GM12878 (cell line): ENCODE results near the gene BARHL1.

Experiments used
- BRCA1 ChIP-seq: IDR thresholded peaks from 2 replicates; pipeline ENCODE4 v1.6.1; 2011; ENCODE audit warnings: low read depth, low read length, improper control_type of control experiment
- EED ChIP-seq: sonication (generic); IDR thresholded peaks from 2 replicates; pipeline ENCODE4 v1.6.1; 2016; ENCODE audit warnings: antibody characterized with exemption, low read depth
- MEF2A ChIP-seq: IDR thresholded peaks from 2 replicates; pipeline ENCODE4 v1.6.1; 2011; ENCODE audit warnings: low read depth, mild to moderate bottlenecking, low read length, moderate library complexity; ENCODE audit not compliant: insufficient read depth
- POLR2A ChIP-seq: IDR thresholded peaks from 2 replicates; pipeline ENCODE4 v1.6.1; 2011; ENCODE audit warnings: low read depth, mild to moderate bottlenecking, low read length
- SIX5 ChIP-seq: IDR thresholded peaks from 2 replicates; pipeline ENCODE4 v1.6.1; 2011; ENCODE audit warnings: mild to moderate bottlenecking, low read depth, low read length, moderate library complexity; ENCODE audit not compliant: severe bottlenecking
- USF2 ChIP-seq: IDR thresholded peaks from 2 replicates; pipeline ENCODE4 v1.6.1; 2011; ENCODE audit warnings: low read depth, low read length, improper control_type of control experiment, borderline replicate concordance
- ZBTB33 ChIP-seq: fragments of 450-650 bp; IDR thresholded peaks from 2 replicates; pipeline ENCODE4 v1.6.1; 2017; ENCODE audit warnings: mild to moderate bottlenecking
- TF ChIP-seq, protein P1 (sequence below), 3 experiments: IDR thresholded peaks in 2 of 3; conservative IDR thresholded peaks in 1 of 3; 2 replicates each; pipeline ENCODE4 v1.5.1; 2011; ENCODE audit warnings: low read depth in 3 of 3, low read length in 3 of 3, mild to moderate bottlenecking in 3 of 3, control low read depth in 2 of 3, moderate library complexity in 2 of 3, inconsistent platforms in 1 of 3, mixed read lengths in 1 of 3; ENCODE audit not compliant: control insufficient read depth in 2 of 3, insufficient read depth in 1 of 3; ENCODE audit errors: extremely low read depth in 1 of 3

GRCh38 chr9:132575005-132575609 is 7.3 kb upstream of the BARHL1 start:
- TF ChIP-seq, protein P1, sequence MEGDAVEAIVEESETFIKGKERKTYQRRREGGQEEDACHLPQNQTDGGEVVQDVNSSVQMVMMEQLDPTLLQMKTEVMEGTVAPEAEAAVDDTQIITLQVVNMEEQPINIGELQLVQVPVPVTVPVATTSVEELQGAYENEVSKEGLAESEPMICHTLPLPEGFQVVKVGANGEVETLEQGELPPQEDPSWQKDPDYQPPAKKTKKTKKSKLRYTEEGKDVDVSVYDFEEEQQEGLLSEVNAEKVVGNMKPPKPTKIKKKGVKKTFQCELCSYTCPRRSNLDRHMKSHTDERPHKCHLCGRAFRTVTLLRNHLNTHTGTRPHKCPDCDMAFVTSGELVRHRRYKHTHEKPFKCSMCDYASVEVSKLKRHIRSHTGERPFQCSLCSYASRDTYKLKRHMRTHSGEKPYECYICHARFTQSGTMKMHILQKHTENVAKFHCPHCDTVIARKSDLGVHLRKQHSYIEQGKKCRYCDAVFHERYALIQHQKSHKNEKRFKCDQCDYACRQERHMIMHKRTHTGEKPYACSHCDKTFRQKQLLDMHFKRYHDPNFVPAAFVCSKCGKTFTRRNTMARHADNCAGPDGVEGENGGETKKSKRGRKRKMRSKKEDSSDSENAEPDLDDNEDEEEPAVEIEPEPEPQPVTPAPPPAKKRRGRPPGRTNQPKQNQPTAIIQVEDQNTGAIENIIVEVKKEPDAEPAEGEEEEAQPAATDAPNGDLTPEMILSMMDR (IDR thresholded peaks at IDR 0.05 in 2 of 3, conservative IDR thresholded peaks at IDR 0.05 in 1 of 3; ENCODE audit: control insufficient read depth in 2 of 3, extremely low read depth in 1 of 3, insufficient read depth in 1 of 3, low read depth in 3 of 3, low read length in 3 of 3): peak; percentile 62 to 75 (median 70); a peak in 5 of 6 replicates
- no peak for TF ChIP-seq EED
- no peak for TF ChIP-seq BRCA1
- TF ChIP-seq ZBTB33: no peak
- no peak for TF ChIP-seq SIX5
- TF ChIP-seq USF2: no peak
- no peak for TF ChIP-seq MEF2A
- TF ChIP-seq POLR2A: no peak
